ENCODE data around the gene LSM12. TPM values are rescaled to one million over a fixed set of nuclear protein-coding genes. Genes with fewer than 3 reads are reported as not detected.
"Not testable (repeated sequence)": the region's sequence is repeated elsewhere in the genome, so short reads cannot be mapped to it uniquely, and the experiment has no call there.

Gene LSM12
- total RNA-seq, 1 donor: 77.5 TPM

GRCh38 chr17:44024271-44024663, 42.2 kb downstream of the LSM12 start:
- no peak for TF ChIP-seq CTCF (IDR thresholded peaks at IDR 0.05; ENCODE audit: insufficient read depth, low read length)
- no peak for DNase-seq (ENCODE audit: low read depth)
- no peak overlapping the region for H3K4me3 ChIP-seq (ENCODE audit: low read depth, low read length)

DNA sequence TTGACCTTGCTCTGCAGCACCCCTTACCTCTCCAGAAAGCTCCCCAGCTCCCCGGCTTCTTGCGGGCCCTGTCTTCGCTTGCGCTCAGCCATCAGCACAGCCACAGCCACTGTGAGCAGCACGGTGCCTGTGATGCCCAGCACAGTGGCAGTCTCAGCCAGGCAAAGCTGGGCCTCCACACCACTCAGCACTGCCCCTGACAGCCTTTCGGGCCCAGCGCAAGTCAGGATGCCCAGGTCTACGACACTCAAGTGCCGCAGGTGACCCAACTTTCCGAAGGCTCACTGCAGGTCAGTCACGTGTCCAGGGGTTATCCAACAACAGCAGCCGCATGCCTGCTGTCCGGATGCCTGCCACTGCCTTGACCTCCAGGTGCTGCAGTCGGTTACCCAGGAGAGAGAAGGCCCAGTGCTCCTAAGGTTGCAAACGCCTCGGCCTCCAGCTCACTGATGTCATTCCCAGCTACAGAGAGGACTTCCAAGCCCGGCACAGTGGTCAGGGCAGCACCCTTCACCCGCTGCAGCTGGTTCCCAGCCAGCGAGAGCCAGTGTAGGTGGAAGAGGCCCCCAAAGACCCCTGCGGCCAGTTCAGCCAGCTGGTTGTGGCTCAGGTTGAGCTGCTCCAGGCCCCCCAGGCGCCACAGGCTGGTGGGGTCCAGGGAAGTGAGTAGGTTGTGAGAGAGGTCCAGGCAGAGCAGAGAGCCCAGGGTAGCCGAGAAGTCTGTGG, 42.8 kb downstream of the LSM12 start:
- H3K4me3 ChIP-seq (ENCODE audit: low read depth, low read length): no peak overlapping the region
- DNase-seq (ENCODE audit: low read depth): no peak
- no peak for TF ChIP-seq CTCF (IDR thresholded peaks at IDR 0.05; ENCODE audit: insufficient read depth, low read length)

GRCh38 chr17:44022246-44022645, 44.2 kb downstream of the LSM12 start:
- DNase-seq (ENCODE audit: low read depth): no peak
- H3K4me3 ChIP-seq (ENCODE audit: low read depth, low read length): no peak overlapping the region
- no peak for TF ChIP-seq CTCF (IDR thresholded peaks at IDR 0.05; ENCODE audit: insufficient read depth, low read length)

GRCh38 chr17:44021227-44021626, 45.2 kb downstream of the LSM12 start:
- DNase-seq (ENCODE audit: low read depth); H3K4me3 ChIP-seq (ENCODE audit: low read depth, low read length): not testable (repeated sequence)

DNA sequence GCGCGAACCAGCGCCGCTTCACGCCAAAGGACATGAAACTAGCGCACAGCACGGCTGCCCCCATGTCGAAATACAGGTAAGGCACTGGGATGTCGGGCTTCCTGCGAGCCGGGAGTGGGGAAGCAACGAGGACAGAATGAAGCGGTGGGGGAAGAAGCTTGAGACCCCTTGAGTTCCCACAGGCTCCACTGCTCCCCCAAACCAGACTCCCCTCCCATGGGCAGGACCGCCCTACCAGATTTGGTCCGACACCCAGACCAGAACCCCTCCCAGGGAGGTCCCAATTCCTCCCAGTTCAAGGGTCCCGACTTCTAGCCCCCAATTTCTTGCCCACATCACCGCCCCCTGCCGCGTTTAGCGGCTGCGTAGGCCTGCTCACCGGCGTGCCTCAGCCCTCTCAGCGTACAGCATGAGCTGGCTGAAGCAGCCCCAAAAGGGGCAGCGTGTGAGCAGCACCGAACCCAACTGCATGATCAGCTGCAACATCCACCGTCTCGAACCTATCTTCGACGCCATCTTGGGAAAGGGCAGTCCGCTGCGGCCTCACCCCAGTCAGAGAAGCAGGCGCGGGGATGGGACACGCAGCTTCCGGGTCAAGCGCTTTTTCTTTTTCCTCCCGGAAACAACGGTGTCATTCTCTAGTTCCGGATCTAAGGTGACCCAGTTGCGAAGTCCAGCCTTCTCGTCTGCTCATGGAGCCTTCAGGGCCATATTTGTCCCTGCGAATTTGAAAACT, 51.9 kb downstream of the LSM12 start, which contains the start of gene TMEM101:
TMEM101 (minus strand) TSS at position 527 of the 736 bp plus-strand sequence; CDS start at position 516, 11 bp downstream.
- no peak for TF ChIP-seq CTCF (IDR thresholded peaks at IDR 0.05; ENCODE audit: insufficient read depth, low read length)
- H3K4me3 ChIP-seq (ENCODE audit: low read depth, low read length): peak within 1 kb of the TSS; percentile 95
- peak; percentile 96 for DNase-seq (ENCODE audit: low read depth)

DNA sequence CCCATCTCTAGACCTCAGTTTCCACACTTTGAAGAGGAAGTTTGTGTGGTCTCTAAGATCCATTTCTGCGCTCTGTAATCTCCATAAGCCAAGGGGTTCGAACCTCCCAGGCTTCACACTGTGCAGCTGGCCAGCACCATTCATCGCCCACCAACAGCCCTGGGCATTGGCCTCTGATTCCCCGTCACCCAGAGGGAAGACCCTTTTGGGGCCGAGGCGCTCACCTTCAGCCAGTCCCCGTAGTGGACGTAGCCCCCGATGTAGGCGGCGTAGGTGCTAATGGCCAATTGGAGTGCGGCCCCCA, 52.4 kb downstream of the LSM12 start:
- DNase-seq (ENCODE audit: low read depth): no peak
- no peak for TF ChIP-seq CTCF (IDR thresholded peaks at IDR 0.05; ENCODE audit: insufficient read depth, low read length)
- peak overlapping the region; percentile 95 for H3K4me3 ChIP-seq (ENCODE audit: low read depth, low read length)

GRCh38 chr17:44012874-44013273, 53.6 kb downstream of the LSM12 start:
- H3K4me3 ChIP-seq (ENCODE audit: low read depth, low read length): no peak overlapping the region
- TF ChIP-seq CTCF (IDR thresholded peaks at IDR 0.05; ENCODE audit: insufficient read depth, low read length): no peak
- no peak for DNase-seq (ENCODE audit: low read depth)

Data from fibroblast of the aortic adventitia (primary cell).